Neuronal stem cell (in vitro differentiated cells): ENCODE data around the gene C1QTNF6.
"Not testable (repeated sequence)": the region's sequence is repeated elsewhere in the genome, so short reads cannot be mapped to it uniquely, and the experiment has no call there.

ENCODE experiments used
- DNase-seq: peaks from one replicate; pipeline ENCODE4 v3.0.0-alpha.2; 2013; ENCODE audit warnings: low spot score
- H2AFZ ChIP-seq: one replicate; pipeline ENCODE4 v1.6.1; 2013; ENCODE audit warnings: mild to moderate bottlenecking, low read length, inconsistent platforms
- H2AK5ac ChIP-seq: 2 replicates; pipeline ENCODE4 v1.6.1; 2013; ENCODE audit warnings: low read depth, mild to moderate bottlenecking, inconsistent platforms, low read length, moderate library complexity, mixed read lengths
- H2BK120ac ChIP-seq: 2 replicates; pipeline ENCODE4 v1.6.1; 2013; ENCODE audit warnings: low read depth, mild to moderate bottlenecking, inconsistent platforms, low read length, moderate library complexity, mixed read lengths
- H2BK12ac ChIP-seq: one replicate; pipeline ENCODE4 v1.6.1; 2013; ENCODE audit warnings: low read length, inconsistent platforms
- H2BK15ac ChIP-seq: 2 replicates; pipeline ENCODE4 v1.6.1; 2013; ENCODE audit warnings: mild to moderate bottlenecking, low read length, inconsistent platforms, mixed read lengths
- H2BK5ac ChIP-seq: one replicate; pipeline ENCODE4 v1.6.1; 2013; ENCODE audit warnings: inconsistent platforms, mild to moderate bottlenecking, low read length, moderate library complexity
- H3K14ac ChIP-seq: one replicate; pipeline ENCODE4 v1.6.1; 2013; ENCODE audit warnings: low read length, inconsistent platforms
- H3K18ac ChIP-seq: 2 replicates; pipeline ENCODE4 v1.6.1; 2013; ENCODE audit warnings: low read length, inconsistent platforms
- H3K23ac ChIP-seq: 2 replicates; pipeline ENCODE4 v1.6.1; 2013; ENCODE audit warnings: low read depth, mild to moderate bottlenecking, mixed read lengths, low read length, inconsistent platforms; ENCODE audit not compliant: poor library complexity
- H3K27ac ChIP-seq: replicated peaks from 3 replicates; pipeline ENCODE4 v1.5.1; 2013; ENCODE audit warnings: low read length, inconsistent platforms
- H3K27me3 ChIP-seq, 3 experiments: 2 replicates each; pipeline ENCODE4 v1.6.1; 2013; ENCODE audit warnings: low read length in 3 of 3, mild to moderate bottlenecking in 2 of 3, inconsistent platforms in 1 of 3, low read depth in 1 of 3, mixed read lengths in 1 of 3, moderate library complexity in 1 of 3; ENCODE audit not compliant: control insufficient read depth in 3 of 3, insufficient read depth in 3 of 3
- H3K36me3 ChIP-seq, 2 donors: replicated peaks in 1 of 2; 2 replicates each; pipeline ENCODE4 v1.6.1; 2013; ENCODE audit warnings: low read length in 2 of 2; ENCODE audit not compliant: control insufficient read depth in 2 of 2, insufficient read depth in 2 of 2
- H3K4ac ChIP-seq: 2 replicates; pipeline ENCODE4 v1.6.1; 2013; ENCODE audit warnings: inconsistent platforms, mild to moderate bottlenecking, low read length, moderate library complexity
- H3K4me1 ChIP-seq, 2 donors: 1 replicate in 1 of 2; 2 replicates in 1 of 2; pipeline ENCODE4 v1.6.1; 2013; ENCODE audit warnings: low read length in 2 of 2, low read depth in 1 of 2; ENCODE audit not compliant: control insufficient read depth in 2 of 2, insufficient read depth in 1 of 2
- H3K4me2 ChIP-seq: one replicate; pipeline ENCODE4 v1.6.1; 2013; ENCODE audit warnings: mild to moderate bottlenecking, low read length, inconsistent platforms; ENCODE audit not compliant: insufficient read depth, poor library complexity, severe bottlenecking
- H3K4me3 ChIP-seq, 2 donors: 2 replicates each; pipeline ENCODE4 v1.5.1; 2013; ENCODE audit warnings: low read length in 2 of 2, mild to moderate bottlenecking in 2 of 2, inconsistent platforms in 1 of 2, moderate library complexity in 1 of 2
- H3K79me1 ChIP-seq: one replicate; pipeline ENCODE4 v1.6.1; 2013; ENCODE audit warnings: low read depth, mild to moderate bottlenecking, inconsistent platforms, low read length, moderate library complexity
- H3K9ac ChIP-seq: one replicate; pipeline ENCODE4 v1.6.1; 2013; ENCODE audit warnings: mild to moderate bottlenecking, low read depth, low read length, inconsistent platforms; ENCODE audit not compliant: poor library complexity
- H3K9me3 ChIP-seq, 2 donors: replicated peaks in 1 of 2; 2 replicates each; pipeline versions ENCODE3 to v1.6.1; 2013; ENCODE audit warnings: low read length in 2 of 2, mild to moderate bottlenecking in 2 of 2, inconsistent platforms in 1 of 2, low read depth in 1 of 2, mixed read lengths in 1 of 2, moderate library complexity in 1 of 2; ENCODE audit not compliant: control insufficient read depth in 2 of 2, insufficient read depth in 1 of 2
- H4K8ac ChIP-seq: one replicate; pipeline ENCODE4 v1.6.1; 2013; ENCODE audit warnings: low read depth, mild to moderate bottlenecking, inconsistent platforms, low read length, moderate library complexity
- H4K91ac ChIP-seq: one replicate; pipeline ENCODE4 v1.6.1; 2013; ENCODE audit warnings: low read length, low read depth, mild to moderate bottlenecking, inconsistent platforms; ENCODE audit not compliant: poor library complexity
- WGBS, 2 donors: extraction: QIAGEN DNeasy Blood & Tissue Kit; methylation state at CpG; one replicate each; pipeline ENCODE4 v1.1.7; 2013; ENCODE audit warnings: missing lambda C conversion rate in 2 of 2, mixed read lengths in 1 of 2; ENCODE audit not compliant: insufficient read length in 2 of 2, insufficient replicate concordance in 1 of 2; ENCODE audit errors: extremely low coverage in 2 of 2; 5-methylcytosine and 5-hydroxymethylcytosine counted together

C1QTNF6 gene

DNA sequence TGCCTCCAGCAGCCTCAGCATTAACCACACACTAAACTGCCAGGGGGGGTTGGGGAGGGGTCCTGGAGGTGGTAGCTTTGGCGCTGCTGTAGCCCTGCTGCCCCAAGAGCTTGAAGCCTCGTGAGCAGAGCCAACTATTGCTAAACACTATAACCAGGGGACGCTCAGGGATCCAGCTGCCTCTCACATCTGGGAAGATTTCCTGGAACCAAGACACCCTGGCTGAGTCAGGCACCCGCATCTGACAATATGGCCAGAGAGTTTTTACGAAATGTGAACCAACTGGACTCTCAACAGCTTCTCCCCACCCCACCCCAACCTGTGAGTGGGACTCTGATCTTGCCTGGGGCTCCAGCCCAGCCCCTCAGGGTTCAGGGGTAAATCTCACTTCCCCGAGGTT is 14.3 kb downstream of the C1QTNF6 start:
- Histone ChIP-seq H2BK15ac (no peak overlapping the region), H2BK120ac (no peak overlapping the region), H3K4ac (no peak overlapping the region), H3K18ac (no peak overlapping the region), H3K27me3 (no peaks in the 10 kb centered on the region), H3K14ac (no peak overlapping the region), H3K4me1 (peaks cover 8 to 9% of the 10 kb centered on the region in 2 donors), H2AFZ (no peak overlapping the region), H3K79me1 (no peaks in the 10 kb centered on the region), H2AK5ac (no peak overlapping the region), H2BK5ac (no peak overlapping the region), H3K27ac (no peak overlapping the region), H3K23ac (no peak overlapping the region), H3K9ac (no peak overlapping the region), H4K8ac (no peak overlapping the region), H3K4me2 (no peak overlapping the region), H3K9me3 (no peaks in the 10 kb centered on the region), H2BK12ac (no peak overlapping the region), H4K91ac (no peak overlapping the region), H3K4me3 (no peak overlapping the region), H3K36me3 (no peaks in the 10 kb centered on the region)
- DNase-seq = no peak
- WGBS, 2 donors = no CpG with 5 or more reads among the region's 6 CpGs

DNA sequence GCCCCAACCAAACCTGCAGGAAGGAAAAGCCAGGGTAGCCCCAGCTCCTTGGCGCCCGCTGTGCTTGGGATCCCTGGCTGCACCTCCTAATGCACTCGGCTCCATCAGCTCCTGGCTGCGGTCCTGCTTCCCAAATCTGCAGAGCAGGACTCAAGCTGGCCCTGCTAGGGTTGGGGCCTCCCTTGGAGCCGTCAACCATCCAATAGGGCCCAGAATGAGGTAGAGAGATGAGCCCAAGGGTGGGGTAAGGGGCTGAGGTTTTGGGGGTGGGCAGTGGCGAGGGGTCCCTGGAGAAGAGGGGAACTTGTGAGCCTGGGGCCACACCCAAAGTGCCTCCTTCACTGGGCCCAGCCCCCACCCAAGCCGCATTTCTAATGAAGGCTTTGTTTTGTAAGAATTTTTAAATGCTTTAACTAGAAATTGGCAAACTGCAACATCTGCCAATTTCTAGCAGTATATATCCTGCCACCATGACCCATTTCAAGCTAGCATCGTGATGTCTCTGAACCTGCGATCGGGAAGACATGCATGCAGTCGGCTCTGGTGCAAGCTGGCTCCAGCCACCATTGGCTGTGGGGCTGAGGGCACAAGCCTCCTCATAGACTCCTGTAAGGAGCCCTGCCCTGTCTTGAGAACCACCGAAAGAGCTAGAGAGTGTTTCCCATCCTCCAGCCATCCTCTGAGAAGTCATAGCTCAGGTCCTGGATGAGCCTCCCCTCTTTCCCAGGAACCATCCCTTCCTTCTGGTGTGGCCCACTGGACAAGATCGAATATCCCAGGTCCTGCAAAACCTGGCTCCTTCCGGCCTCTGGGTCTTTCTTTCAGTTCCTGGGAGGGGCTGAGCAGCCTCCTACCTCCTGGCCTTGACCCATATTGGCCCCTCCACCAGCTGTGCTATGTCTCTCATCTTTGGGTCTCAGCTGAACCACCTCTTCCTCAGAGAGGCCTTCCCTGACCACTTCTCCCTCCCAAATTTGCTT is 15.5 kb downstream of the C1QTNF6 start:
- Histone ChIP-seq H4K8ac (no peak overlapping the region), H3K4me1 (peaks cover 1 to 8% of the 10 kb centered on the region in 2 donors), H3K18ac (no peak overlapping the region), H3K23ac (no peak overlapping the region), H2BK15ac (no peak overlapping the region), H3K36me3 (no peaks in the 10 kb centered on the region), H2BK120ac (no peak overlapping the region), H3K79me1 (no peaks in the 10 kb centered on the region), H2BK5ac (no peak overlapping the region), H4K91ac (no peak overlapping the region), H3K14ac (no peak overlapping the region), H3K27ac (no peak overlapping the region), H2AK5ac (no peak overlapping the region), H2BK12ac (no peak overlapping the region), H3K4me3 (no peak overlapping the region), H2AFZ (no peak overlapping the region), H3K27me3 (no peaks in the 10 kb centered on the region), H3K9ac (no peak overlapping the region), H3K4ac (no peak overlapping the region), H3K9me3 (no peaks in the 10 kb centered on the region), H3K4me2 (no peak overlapping the region)
- no CpG with 5 or more reads among the region's 14 CpGs for WGBS, 2 donors
- no peak for DNase-seq

DNA sequence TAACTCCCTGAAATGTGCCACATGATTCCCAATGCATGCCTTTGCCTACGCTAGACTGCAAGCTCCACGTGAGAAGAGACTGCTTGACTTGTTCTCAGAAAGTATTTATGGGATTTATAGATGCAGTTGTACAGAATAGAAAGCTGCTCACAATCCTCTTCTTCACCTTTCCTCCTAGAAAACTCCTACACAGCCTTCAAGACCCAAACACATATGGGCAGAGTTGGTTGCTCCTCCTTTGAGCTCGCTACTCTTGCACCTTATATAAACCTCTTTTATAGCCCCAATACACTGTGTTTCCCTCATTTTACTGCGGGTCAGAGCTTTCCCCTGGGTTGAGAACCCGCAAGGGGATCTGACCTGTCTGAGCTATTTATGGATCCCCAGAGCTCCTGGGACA is 16.4 kb downstream of the C1QTNF6 start:
- Histone ChIP-seq H4K8ac (no peak overlapping the region), H3K36me3 (no peaks in the 10 kb centered on the region), H4K91ac (no peak overlapping the region), H2BK5ac (no peak overlapping the region), H3K4me1 (peaks cover 1 to 10% of the 10 kb centered on the region in 2 donors), H3K4me2 (no peak overlapping the region), H3K4ac (no peak overlapping the region), H3K79me1 (no peaks in the 10 kb centered on the region), H2AFZ (no peak overlapping the region), H3K14ac (no peak overlapping the region), H2BK15ac (no peak overlapping the region), H3K27ac (no peak overlapping the region), H3K9ac (no peak overlapping the region), H3K27me3 (no peaks in the 10 kb centered on the region), H3K23ac (no peak overlapping the region), H2AK5ac (no peak overlapping the region), H2BK12ac (no peak overlapping the region), H3K18ac (no peak overlapping the region), H3K9me3 (no peaks in the 10 kb centered on the region), H2BK120ac (no peak overlapping the region), H3K4me3 (no peak overlapping the region)
- DNase-seq = no peak
- WGBS, 2 donors = no CpG with 5 or more reads among the region's 5 CpGs

DNA sequence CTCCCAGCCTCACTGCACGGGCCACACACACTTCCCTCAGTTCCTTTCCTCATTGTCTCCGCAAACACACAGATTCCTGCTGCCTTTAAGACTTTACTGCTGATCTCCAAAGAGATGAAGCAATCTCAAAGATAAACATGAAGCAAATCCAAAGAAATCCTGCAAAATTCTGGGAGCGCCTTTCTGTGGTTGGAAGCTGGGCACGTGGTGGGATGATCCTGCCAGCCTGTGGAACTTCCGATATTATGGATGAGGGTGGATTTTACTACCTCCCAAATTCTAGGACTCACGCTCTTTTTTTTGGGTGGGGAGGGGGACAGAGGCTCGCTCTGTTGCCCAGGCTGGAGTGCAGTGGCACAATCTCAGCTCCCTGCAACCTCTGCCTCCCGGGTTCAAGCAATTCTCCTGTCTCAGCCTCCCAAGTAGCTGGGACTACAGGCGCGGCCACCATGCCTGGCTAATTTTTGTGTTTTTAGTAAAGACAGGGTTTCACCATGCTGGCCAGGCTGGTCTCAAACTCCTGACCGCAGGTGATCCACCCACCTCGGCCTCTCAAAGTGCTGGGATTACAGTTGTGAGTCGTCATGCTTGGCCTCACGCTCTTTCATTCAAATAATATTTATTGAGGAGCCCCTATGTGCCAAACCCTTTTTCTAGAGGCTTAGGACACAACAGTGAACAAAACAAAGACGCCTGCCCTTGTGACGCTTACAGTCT is 17.2 kb downstream of the C1QTNF6 start:
- H3K18ac ChIP-seq, H2BK12ac ChIP-seq, H3K36me3 ChIP-seq, H2BK15ac ChIP-seq, H2AK5ac ChIP-seq, H3K9ac ChIP-seq, H3K27me3 ChIP-seq, DNase-seq, H3K9me3 ChIP-seq, H3K14ac ChIP-seq, H4K91ac ChIP-seq, H3K79me1 ChIP-seq, H3K23ac ChIP-seq, H2AFZ ChIP-seq, H3K4me1 ChIP-seq, H2BK120ac ChIP-seq, H3K27ac ChIP-seq, H4K8ac ChIP-seq, H3K4ac ChIP-seq, H2BK5ac ChIP-seq, H3K4me3 ChIP-seq, H3K4me2 ChIP-seq: not testable (repeated sequence)
- WGBS, 2 donors = no CpG with 5 or more reads among the region's 16 CpGs
